COLO829 (cell line): ENCODE data around the gene PKIB.
"Not testable (repeated sequence)": the region's sequence is repeated elsewhere in the genome, so short reads cannot be mapped to it uniquely, and the experiment has no call there.

Experiments
- DNase-seq: peaks from one replicate; pipeline ENCODE4 v3.0.0; 2012; ENCODE audit warnings: low spot score

The PKIB gene

DNA sequence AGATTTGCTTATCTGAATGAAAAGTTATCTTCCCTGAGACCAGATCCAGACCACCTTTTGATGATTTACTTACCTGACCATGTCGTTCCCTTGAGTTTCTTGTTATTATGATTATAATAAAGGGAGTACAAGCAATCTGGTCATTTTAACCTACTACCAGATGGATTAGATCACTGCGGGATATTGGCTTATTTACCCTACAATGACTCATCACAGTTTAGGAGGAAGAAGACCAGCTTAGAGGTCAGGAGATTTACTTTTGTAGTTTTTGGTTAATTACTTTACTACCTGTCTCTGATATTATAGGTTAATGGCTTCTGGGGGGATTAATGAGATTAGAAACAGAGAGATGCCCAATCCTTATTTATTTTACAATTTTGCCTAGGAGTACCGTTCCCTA lies 10.7 kb downstream of the PKIB start:
- no peak for DNase-seq

DNA sequence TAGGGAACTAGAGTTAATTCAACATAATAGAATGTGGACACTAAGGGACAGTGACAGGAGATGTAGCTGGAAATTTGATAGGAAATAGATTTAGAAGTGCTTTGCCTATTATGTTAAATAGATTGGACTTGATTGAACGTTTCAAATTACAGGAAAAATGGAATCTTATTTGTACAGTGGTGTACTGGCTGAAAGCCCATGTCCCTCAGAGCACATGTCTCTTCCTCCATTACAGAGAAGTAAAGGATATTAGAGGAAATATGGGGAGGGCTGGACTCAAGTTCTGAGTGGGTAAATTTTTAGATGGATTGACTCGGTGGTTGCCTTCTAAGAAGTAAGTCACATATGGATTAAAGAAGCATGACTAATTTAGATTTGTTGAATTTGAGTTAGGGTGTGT lies 11.4 kb downstream of the PKIB start:
- DNase-seq, result no peak

DNA sequence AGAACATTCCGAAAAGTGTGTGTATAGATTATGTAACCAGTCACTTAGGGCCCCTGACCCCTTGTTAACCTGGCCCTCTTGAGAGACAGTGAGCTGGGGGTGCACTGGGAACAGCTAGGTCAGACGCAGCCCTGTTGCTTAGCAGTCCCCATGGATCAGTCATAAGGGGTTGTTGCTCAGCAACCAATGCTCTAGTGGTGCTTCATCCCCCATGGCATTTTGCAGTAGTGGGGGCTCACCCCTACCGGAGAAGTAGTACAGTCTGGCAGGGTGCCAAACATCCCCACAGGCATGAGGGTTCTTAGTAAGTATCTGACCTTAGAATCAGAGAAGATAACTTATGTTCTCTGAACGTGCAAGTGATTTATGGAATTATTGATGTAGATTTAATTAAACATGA lies 12.3 kb downstream of the PKIB start:
- no peak for DNase-seq

DNA sequence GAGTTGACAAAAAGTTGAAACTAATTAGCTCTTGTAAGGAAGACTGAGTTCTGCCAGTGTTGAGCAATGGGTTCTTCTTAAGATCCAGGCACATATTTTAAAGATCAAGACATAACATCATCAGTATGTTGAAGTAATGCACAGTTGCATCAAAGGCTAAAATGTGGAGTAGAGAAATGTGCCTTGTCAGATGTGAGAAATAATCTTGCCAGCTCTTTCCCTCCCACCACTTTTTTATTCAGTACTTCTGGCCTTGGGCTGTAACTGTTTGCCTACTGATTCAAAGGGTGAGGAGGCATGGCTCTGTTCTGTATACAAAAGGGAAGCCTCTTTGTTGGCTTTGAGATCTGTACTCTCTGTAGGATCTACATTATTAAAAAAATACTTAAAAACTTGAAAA lies 13.1 kb downstream of the PKIB start:
- DNase-seq, result no peak

DNA sequence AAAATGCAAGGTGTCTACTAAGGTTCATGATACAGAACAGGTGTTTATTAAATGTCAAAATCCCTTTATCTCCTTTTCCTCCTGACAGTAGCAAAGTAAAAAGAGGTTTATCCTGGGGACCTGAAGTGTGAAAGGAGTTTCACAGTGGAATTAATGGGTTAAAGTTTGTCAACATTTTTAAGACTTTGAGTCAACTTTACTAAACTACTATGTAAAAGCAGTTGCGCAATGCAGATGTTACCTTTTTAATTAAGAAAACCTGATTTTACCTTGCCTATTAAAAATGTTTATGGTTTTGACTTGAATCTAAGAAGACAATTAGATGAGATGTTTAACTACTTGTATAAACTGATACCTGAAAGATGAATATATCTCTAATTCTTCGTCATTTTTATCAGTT lies 14.6 kb downstream of the PKIB start:
- no peak for DNase-seq

DNA sequence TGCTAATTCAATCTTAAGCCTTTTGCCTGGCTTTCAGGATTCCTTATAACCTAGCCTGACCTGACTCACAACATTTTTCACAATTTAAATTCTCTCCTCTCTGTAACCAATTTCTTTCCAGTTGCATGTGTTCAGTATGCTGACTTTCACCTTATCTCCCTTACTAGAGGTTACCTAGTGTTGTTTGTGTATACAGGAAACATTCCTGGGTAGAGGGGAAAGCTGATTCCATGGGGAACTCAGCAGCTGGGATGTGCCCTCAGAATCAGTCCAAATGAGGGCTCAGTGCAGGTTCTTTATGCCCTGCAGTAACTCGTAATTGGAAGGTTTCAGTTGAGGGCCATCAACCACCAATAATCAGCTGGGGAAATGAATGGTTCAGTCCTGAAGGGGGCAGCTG lies 18.5 kb downstream of the PKIB start:
- DNase-seq, result no peak

DNA sequence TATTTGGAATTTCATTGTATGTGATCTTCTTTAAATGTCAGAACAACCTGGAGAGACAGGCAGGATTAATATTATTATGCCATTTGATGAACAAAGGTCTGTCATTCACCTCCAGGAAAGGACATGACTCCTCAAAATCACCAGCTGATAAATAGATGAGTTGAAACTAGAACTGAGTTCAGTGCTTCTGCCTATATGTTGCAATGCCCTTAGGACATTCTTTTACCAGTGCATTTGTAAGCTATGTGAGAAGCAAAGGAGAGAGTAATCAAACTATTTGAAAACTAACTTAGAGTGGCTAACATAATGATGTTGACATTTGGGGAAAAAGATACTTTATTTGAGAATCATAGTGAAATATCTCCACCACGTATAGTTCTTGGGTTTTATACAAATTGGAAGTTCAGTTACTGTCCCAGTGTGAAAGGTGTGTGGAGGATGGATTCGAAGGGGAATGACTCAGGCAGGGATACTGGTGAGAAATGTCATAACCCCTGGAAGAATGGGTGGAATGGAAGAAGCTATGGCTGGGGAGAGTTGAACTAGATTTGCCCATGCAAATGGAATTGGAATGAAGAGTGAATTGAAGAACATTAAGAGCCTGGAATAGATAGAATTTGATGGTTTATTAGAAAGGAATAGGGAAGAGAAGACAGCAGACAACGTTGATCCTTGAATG lies 21.5 kb downstream of the PKIB start:
- no peak for DNase-seq

DNA sequence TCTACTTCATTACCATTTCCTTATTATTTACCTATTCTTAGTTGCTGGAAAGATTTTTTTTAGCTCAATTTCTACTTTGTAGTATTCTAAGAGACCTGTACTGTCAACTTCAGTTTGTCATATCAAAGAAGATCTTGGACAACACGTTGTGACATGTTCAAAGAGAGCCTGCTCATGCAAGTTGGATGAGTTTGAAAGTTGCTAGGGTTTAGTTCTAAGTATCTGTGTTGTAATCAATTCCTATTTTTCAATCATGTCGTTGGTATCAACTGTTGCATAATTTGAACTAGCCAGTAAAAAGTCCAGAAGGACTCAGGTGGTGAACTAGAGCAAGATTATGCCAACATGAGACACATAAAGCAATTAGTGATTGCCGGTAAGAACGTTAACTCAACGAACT lies 30.2 kb downstream of the PKIB start:
- DNase-seq, result no peak

DNA sequence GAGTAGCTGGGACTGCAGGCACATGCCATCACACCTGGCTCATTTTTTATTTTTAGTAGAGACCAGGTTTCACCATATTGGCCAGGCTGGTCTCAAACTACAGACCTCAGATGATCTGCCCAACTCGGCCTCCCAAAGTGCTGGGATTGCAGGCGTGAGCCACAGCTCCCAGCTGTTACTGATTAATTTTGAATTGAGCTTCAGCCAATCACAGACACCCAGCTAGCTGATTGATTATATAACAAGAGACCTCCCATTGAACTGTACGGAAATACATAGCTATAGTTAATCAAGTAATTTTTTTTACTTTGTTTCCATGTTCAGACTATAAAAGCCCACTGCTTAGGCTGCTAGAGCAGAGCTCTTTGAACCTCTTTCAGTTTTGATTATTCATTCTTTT lies 31.6 kb downstream of the PKIB start:
- DNase-seq, result no peak

DNA sequence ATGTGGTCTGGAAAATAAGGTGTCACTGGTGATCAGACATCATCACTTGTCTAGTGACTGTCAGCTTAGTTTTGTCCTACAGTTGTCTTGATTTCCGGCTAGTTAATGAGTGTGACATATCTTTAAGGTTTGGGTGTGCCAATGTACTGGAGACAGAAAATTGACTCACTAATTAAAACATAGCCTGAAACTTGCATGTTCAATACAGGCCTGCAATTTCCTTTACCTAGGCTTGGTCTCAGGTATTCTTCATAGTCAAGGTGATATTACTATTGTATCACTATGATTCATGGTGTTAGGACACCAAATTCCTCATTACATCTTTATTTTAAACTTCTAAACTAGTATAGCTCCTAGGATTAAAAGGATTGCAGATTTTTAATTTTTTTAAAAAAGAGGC lies 32.4 kb downstream of the PKIB start:
- DNase-seq, result not testable (repeated sequence)

DNA sequence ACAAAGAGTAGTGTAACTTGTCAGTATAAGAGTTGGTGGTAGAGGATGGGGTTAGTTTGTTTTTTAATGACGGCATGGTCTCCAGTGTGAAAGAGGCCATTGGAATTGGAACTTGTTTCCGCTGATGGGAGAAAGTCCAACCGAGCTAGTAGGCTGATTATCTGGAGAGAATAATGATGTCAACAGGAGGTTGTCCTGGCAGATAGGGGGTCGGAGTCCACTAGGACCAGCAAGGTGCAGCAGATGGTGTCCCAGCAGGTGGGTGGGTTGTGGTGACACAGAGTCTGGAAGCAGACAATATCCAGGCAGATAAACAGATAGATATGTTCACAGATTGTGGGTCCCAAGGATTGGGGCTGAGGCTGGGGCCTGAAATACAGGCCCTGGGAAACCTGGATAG lies 35.1 kb downstream of the PKIB start:
- no peak for DNase-seq

DNA sequence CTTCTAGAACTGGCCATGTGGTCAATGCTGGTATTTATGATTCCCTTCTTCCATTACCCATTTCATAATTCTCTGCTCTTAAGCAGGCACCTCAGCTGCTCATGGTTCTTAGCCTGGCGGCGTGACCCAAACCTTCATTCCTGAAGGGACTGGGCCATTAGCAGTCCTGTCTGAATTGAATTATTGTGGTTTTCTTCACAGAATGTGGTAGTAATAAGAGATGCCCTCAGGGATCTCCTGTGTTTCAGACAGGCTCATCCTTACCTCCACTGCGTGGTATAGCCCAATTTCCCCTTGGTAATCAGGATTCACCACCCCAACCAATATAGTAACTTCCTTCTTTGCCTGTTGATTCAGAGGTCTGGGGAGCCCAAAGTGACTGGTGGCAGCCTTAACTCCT lies 37.6 kb downstream of the PKIB start:
- DNase-seq, result no peak

DNA sequence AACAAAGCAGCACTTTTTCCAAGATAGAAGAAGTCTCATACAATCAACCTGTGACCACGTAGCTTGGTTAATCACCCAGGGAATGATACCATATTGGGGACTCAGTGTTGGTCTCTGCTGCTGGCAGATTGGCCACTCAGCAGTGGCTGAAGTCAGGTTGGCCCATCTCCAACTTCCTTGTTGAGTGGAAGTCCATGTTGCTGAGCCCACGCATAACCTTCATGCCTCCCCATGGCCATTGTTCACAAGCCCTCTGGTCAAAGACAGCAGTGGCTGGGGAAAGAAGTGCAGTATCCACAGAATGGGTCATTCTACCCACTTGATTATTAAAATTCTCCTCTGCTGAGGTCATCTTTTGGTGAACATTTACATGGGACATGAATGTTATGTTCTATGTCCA lies 38.5 kb downstream of the PKIB start:
- DNase-seq, result no peak

DNA sequence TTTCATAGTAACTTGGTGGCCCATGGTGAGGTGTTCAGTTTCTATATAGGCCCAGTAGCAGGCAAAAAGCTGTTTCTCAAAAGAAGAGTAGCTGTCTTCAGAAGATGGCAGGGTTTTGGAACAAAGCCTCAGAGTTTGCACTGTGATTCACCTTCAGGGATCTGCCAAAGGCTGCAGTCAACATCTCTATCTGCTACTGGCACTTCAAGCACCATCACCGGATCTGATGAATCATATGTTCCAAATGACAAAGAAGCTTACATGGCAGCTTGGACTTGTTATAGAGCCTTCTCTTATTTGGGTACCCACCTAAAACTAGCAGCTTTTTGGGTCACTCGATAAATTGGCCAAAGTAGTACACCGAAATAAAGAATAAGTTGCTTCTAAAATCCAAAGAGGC lies 39.5 kb downstream of the PKIB start:
- no peak for DNase-seq

DNA sequence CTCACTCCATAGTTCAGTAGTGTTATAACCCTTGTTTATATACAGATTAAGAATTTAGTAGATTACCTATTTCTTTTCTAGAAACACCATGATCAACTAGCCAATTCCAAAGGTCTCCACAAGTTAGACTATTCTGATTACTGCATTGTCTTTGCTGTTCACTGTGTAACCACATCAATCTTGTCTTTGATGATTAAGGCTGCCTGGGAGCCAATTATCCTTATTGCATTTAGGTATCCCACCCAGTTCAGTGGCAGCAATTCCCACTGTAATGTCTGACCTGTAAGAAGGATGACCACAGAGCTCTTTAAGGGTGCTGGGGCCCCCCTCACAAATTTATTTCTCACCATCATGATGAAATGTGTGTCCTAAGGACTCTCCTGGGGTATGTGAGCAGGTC lies 40.2 kb downstream of the PKIB start:
- no peak for DNase-seq

DNA sequence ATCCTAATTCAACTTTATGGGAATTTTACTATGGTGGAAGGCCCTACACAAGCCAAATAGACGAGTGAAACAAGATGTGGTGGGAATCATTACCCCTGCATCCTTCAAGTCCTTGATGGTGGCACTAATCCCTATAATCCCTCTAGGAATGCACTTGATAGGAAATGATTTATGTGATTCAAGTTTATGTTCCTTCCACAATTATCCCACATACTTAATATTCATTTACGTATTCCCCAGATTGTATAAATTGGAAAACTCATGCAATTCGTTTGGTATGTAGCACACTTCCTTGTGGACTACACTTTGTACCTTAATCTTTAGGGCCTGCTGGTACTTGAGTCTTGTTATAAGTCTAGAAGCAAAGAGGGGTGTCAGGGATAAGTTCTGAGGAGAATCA lies 40.8 kb downstream of the PKIB start:
- no peak for DNase-seq

DNA sequence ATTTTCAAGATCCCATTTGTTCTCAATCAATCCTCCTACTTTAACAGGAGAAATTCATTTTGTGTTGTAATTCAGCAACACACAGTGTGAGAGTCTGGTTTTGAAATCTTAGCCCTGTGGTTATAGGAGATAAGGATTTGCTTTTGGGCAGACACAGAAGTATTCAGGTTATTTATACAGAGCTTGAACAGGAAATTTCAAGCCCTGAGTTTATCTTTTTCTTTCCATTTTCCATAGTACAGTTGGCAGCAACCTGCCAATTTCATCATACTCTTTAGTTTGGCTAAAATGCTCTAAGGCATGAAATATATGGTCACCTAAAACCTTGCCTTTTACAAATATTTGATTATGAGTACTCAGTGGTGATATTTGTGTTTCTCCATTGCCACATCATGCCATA lies 41.4 kb downstream of the PKIB start:
- no peak for DNase-seq

DNA sequence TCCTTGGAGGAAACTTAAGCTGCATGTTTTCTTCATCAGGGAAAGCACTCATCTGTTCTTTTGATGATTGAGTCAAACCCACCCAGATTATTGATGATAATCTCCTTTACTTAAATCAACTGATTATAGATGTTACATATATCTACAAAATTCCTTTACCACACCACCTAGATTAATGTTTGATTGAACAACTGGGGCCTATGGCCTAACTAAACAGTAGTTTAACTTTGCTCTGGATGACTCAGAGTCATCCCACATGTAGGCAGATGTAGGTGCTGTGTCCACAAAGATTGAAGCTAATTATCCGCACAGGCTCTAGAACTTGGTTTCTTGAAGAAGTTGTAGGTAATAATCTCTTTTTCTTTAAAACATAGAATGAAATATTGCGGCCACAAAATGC lies 42.2 kb downstream of the PKIB start:
- DNase-seq, result no peak

DNA sequence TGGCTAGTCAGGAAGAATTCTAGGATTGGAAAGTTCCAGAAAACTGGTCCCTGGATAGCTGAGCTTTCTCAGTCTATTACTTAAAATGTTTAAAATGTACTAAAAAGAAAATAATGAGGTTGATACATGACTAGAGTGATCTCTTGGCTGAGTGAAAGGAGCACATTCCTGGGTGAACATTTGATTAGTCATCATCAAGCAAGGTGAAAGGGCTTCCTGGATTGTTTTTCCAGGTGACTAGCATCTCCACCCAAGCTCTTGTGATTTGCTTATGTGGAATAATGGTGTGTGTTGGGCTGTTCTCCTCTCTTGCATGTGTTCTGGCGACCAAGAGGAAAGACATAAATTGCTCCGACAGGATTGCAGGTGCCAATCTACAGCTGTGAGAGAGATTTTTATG lies 42.9 kb downstream of the PKIB start:
- DNase-seq, result no peak

DNA sequence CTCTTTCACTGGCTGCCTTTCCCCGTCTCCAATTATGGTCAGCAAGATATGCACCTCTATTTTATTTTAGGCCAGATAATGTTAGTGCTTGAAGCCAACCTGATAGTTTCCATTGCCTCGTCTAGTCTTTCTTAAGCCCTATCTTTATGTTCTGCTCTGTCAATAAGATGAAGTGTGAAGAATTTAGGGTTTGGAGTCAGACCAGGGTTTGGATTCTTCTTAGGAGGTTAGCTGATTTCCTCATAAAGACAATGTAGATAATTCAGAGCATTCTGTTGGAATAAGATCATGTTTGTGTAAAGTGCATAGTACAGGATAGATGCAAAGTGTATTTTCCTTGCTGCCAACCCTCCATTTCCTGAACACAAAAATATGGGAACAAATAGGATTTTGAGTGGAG lies 43.8 kb downstream of the PKIB start:
- DNase-seq, result no peak

DNA sequence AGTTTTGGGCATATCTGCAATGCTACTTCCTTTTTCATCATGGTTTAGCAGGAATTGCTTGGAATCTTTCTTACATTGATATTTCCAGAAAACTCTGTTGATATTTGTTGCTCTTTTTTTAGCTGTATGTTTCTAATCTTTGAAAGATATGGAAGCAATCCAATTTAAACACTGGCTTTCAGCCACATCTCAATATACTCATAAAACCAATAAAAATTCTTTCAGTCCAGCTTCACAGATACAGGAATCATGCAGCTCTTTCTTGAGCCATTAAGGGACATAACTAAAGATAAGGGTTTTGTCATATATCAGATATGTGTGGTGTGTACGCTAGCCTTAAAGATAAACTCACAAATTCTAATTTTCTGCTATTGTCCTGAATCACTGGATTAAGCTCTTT lies 47.4 kb downstream of the PKIB start:
- no peak for DNase-seq

DNA sequence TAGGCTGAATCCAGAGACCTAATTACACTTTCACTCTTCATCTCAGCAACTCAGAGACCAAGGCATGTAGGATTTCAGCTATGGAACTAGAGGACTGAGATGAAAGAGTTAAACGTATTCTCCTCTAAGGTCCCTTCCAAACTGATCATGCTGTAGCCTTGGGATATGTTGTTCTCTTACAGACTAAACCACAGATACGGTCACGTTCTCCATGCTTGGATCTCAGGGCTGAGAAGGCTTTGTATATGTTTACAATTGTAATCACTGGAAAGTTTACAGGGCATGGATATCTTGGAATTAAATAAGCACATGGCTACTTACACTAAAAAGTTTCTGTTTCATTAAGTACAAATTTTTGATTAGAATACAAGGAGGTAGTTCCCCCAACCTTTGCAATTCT lies 50.1 kb downstream of the PKIB start:
- DNase-seq, result no peak

DNA sequence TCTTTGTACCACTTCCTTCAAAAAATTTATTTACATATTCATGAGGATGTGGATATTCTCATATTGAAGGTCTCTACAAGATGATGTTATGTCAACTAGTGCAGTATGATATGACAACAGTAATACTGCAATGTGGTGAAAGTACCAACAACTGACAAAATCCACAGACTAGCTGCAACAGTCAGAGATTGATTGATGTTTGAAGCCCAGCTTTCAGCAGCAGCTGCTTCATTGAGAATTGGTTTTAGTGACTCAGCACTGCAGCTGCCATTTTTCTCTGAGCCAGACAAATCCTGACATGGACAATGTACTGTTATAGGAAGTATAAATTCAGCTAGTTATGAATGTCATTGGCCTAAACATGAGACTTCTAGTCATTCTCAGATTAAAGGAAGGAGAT lies 53.8 kb downstream of the PKIB start:
- no peak for DNase-seq

DNA sequence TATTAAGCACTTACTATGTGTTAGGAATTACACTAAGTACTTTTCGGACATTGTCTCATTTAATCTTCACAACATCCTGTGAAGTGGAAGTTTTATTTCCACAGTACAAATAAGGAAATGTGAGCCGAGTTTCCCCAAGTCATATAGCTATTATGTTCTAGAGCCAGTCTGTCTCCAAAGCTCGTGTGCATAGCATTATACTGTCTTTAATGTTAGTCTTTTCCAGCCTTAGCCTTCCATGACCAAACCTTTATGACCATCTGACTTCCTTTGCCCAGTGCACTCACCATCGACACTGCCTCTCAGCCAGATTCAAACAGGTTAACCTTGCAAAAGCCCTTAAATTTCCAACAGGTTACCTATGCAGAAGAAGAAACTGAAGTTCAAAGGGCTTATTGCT lies 55.7 kb downstream of the PKIB start:
- DNase-seq, result no peak

DNA sequence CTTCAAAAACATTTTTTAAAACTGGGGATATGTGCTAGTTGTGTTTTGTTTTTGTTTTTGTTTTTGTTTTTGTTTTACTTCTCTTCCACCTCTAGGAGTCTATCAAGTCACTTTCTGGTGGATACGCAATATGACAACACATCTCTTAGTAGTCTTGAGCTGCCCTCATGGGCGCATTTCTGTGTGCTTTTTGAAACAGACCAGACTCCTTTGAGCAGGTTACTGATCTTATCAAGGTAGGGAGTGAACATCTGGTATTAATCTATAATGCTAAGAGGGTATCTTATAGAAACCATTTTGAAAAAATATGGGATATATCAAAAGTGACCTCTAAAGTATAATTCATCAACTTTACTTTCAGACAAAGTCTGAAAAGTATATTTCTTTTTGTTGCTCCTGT lies 56.2 kb downstream of the PKIB start:
- DNase-seq, result no peak
